IPS-18c (cell line): ENCODE results near the gene ZBTB26.
"Not testable (repeated sequence)": the region's sequence is repeated elsewhere in the genome, so short reads cannot be mapped to it uniquely, and the experiment has no call there.

ENCODE experiments used
- H3K4me3 ChIP-seq: 2 replicates; pipeline ENCODE4 v1.7.0; 2013; ENCODE audit warnings: low read depth, mild to moderate bottlenecking, low read length, moderate library complexity; ENCODE audit not compliant: insufficient read depth
- H3K9me3 ChIP-seq: one replicate; pipeline ENCODE4 v1.6.1; 2013; ENCODE audit warnings: mild to moderate bottlenecking, low read length, moderate library complexity; ENCODE audit not compliant: control insufficient read depth, insufficient read depth

The ZBTB26 gene

GRCh38 chr9:122875523-122875922, 55.8 kb downstream of the ZBTB26 start:
- H3K4me3 ChIP-seq = no peak overlapping the region
- peaks cover 2% of the 10 kb centered on the region for H3K9me3 ChIP-seq

- H3K4me3 ChIP-seq, H3K9me3 ChIP-seq: not testable (repeated sequence)
These were observed 64.0 kb downstream of the ZBTB26 start for GRCh38 chr9:122867276-122867675.

GRCh38 chr9:122866079-122866478, 65.2 kb downstream of the ZBTB26 start:
- H3K4me3 ChIP-seq = no peak overlapping the region
- H3K9me3 ChIP-seq = no peaks in the 10 kb centered on the region
